ENCODE results near the gene ATG4A. TPM values are rescaled to one million over a fixed set of nuclear protein-coding genes. Genes with fewer than 3 reads are reported as not detected.

Gene ATG4A
- total RNA-seq, 4 donors from 2014 or later: 5.9 to 18.0 (median 11.8) TPM

- no peak for DNase-seq
- Histone ChIP-seq H3K9me3 (no peaks in the 10 kb centered on the region), H3K4me3 (no peak overlapping the region), H3K27ac (no peak overlapping the region), H3K36me3 (no peaks in the 10 kb centered on the region), H3K4me1 (no peaks in the 10 kb centered on the region), H3K27me3 (no peaks in the 10 kb centered on the region)
- WGBS, 2 donors: 63 to 75% methylated on average over 2 to 7 of the region's 7 CpGs
- no peak for TF ChIP-seq POLR2A (IDR thresholded peaks at IDR 0.05)
- TF ChIP-seq CTCF (IDR thresholded peaks at IDR 0.05): peak in 1 of 6 experiments; percentile 26
- intact Hi-C loops (cut with DNase I): no loop called here
Measured at GRCh38 chrX:108165383-108166111, 74.0 kb downstream of the ATG4A start.

GRCh38 chrX:108167211-108167872 is 75.8 kb downstream of the ATG4A start:
- intact Hi-C loops (cut with DNase I): no loop called here
- DNase-seq: no peak
- 62 to 74% methylated on average over 4 to 5 of the region's 5 CpGs for WGBS, 2 donors
- no peak overlapping the region for H3K27ac ChIP-seq
- no peaks in the 10 kb centered on the region for H3K4me1 ChIP-seq
- TF ChIP-seq CTCF (IDR thresholded peaks at IDR 0.05) (no peak), POLR2A (IDR thresholded peaks at IDR 0.05) (no peak)
- no peaks in the 10 kb centered on the region for H3K27me3 ChIP-seq
- H3K36me3 ChIP-seq: no peaks in the 10 kb centered on the region
- no peak overlapping the region for H3K4me3 ChIP-seq
- no peaks in the 10 kb centered on the region for H3K9me3 ChIP-seq

GRCh38 chrX:108168961-108169740 is 77.6 kb downstream of the ATG4A start:
- no peaks in the 10 kb centered on the region for H3K4me1 ChIP-seq
- 77 to 91% methylated on average over 4 to 9 of the region's 9 CpGs for WGBS, 2 donors
- DNase-seq: no peak
- H3K27ac ChIP-seq: no peak overlapping the region
- H3K27me3 ChIP-seq: no peaks in the 10 kb centered on the region
- no peaks in the 10 kb centered on the region for H3K9me3 ChIP-seq
- H3K36me3 ChIP-seq: no peaks in the 10 kb centered on the region
- no peak for TF ChIP-seq CTCF (IDR thresholded peaks at IDR 0.05)
- no peak for TF ChIP-seq POLR2A (IDR thresholded peaks at IDR 0.05)
- intact Hi-C loops (cut with DNase I): no loop called here
- H3K4me3 ChIP-seq: no peak overlapping the region

- H3K36me3 ChIP-seq: no peaks in the 10 kb centered on the region
- H3K4me3 ChIP-seq: no peak overlapping the region
- no peak for DNase-seq
- H3K9me3 ChIP-seq: no peaks in the 10 kb centered on the region
- TF ChIP-seq CTCF (IDR thresholded peaks at IDR 0.05) (no peak), POLR2A (IDR thresholded peaks at IDR 0.05) (no peak)
- intact Hi-C loops (cut with DNase I): no loop called here
- no peaks in the 10 kb centered on the region for H3K27me3 ChIP-seq
- no peak overlapping the region for H3K27ac ChIP-seq
- 70 to 80% methylated on average over 1 of the region's 3 CpGs for WGBS, 2 donors
- no peaks in the 10 kb centered on the region for H3K4me1 ChIP-seq
Measured at GRCh38 chrX:108169768-108170167, 78.2 kb downstream of the ATG4A start.

GRCh38 chrX:108171671-108172070 is 80.1 kb downstream of the ATG4A start:
- no peak for DNase-seq
- TF ChIP-seq CTCF (IDR thresholded peaks at IDR 0.05): no peak
- TF ChIP-seq POLR2A (IDR thresholded peaks at IDR 0.05): no peak
- WGBS, 2 donors: 85 to 100% methylated on average over 2 to 4 of the region's 4 CpGs

More at GRCh38 chrX:108171671-108172070, 80.1 kb downstream of the ATG4A start:
- Histone ChIP-seq H3K27ac (no peak overlapping the region), H3K4me3 (no peak overlapping the region), H3K9me3 (no peaks in the 10 kb centered on the region), H3K4me1 (no peaks in the 10 kb centered on the region), H3K36me3 (no peaks in the 10 kb centered on the region), H3K27me3 (no peaks in the 10 kb centered on the region)
- intact Hi-C loops (cut with DNase I): no loop called here

Data from esophagus squamous epithelium (tissue), 5 donors.